Measurements from ENCODE around the gene NEK10.
A peak's percentile ranks its signal among the peaks of the same experiment; 100 is the strongest.

The NEK10 gene

DNA sequence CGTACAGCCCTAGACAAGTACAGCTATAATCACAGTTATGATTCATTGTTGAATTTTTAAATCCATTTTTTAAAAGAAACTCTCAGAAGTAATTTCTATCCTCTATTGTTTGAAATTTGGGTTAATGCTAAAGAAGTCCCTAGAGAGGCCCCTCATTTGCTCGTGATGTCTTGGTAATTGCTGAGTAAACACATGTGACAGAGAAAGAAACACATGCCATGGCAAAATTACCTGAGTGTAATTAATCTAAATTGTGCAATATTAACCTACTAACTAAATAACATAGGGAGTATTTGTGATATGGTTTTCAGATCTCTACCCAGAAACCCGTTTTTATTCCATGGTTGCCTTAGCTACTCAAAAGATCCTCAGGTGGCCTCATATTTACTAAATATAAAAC is 10.8 kb downstream of the NEK10 start:
- TF ChIP-seq, protein P1, sequence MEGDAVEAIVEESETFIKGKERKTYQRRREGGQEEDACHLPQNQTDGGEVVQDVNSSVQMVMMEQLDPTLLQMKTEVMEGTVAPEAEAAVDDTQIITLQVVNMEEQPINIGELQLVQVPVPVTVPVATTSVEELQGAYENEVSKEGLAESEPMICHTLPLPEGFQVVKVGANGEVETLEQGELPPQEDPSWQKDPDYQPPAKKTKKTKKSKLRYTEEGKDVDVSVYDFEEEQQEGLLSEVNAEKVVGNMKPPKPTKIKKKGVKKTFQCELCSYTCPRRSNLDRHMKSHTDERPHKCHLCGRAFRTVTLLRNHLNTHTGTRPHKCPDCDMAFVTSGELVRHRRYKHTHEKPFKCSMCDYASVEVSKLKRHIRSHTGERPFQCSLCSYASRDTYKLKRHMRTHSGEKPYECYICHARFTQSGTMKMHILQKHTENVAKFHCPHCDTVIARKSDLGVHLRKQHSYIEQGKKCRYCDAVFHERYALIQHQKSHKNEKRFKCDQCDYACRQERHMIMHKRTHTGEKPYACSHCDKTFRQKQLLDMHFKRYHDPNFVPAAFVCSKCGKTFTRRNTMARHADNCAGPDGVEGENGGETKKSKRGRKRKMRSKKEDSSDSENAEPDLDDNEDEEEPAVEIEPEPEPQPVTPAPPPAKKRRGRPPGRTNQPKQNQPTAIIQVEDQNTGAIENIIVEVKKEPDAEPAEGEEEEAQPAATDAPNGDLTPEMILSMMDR (IDR thresholded peaks at IDR 0.05; ENCODE audit: low read depth, low read length) = no peak

GRCh38 chr3:27357665-27358258 is 11.4 kb downstream of the NEK10 start:
- no peak for DNase-seq (ENCODE audit: extremely low read depth, low read depth)
- TF ChIP-seq, protein P1 (IDR thresholded peaks at IDR 0.05; ENCODE audit: low read depth, low read length) = peak; percentile 49

More for the DNA sequence above, 10.8 kb downstream of the NEK10 start:
- no peak for DNase-seq (ENCODE audit: extremely low read depth, low read depth)

DNA sequence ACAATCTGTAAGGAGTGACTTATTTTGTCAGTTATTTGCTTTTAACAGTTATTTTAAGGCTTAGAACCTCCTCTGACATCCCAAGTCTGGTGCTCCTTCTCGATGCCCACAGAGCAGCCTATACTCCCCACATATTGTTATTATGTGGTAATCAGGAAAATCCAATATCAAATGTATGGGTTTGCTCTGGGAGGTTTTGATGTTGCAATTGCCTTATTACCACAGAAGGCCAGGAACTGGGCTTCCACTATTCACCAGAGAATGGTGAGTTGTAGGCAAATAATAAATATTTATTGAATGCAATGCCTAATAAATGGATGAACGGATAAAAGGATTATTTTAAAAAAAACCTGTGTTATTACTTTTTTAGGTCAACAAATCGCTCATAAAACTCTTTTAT is 12.2 kb downstream of the NEK10 start:
- no peak for DNase-seq (ENCODE audit: extremely low read depth, low read depth)
- TF ChIP-seq, protein P1 (IDR thresholded peaks at IDR 0.05; ENCODE audit: low read depth, low read length) = no peak

- TF ChIP-seq, protein P1 (IDR thresholded peaks at IDR 0.05; ENCODE audit: low read depth, low read length) = no peak
- DNase-seq (ENCODE audit: extremely low read depth, low read depth) = no peak
Measured at GRCh38 chr3:27354588-27355203, 14.5 kb downstream of the NEK10 start.

DNA sequence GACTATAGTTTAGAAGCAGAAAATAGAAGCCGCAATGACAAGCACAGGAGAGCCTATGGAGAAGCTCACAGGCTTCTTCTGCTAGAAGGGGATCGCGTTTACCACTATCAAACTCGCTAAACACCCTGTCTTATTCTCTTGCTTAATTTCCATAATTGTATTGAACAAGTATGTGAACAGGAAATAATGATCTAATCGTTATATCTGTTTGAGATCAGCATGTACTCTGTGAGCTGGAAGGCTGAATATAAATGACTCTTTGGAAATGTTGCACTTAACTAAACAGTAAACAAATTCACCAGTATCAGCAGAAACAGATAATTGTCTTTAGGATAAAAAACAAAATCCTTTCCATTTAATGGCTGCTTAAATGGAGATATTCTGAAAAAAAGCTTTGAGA is 15.0 kb downstream of the NEK10 start:
- DNase-seq (ENCODE audit: extremely low read depth, low read depth) = no peak
- TF ChIP-seq, protein P1 (IDR thresholded peaks at IDR 0.05; ENCODE audit: low read depth, low read length) = no peak

GRCh38 chr3:27353221-27353620 is 16.0 kb downstream of the NEK10 start:
- TF ChIP-seq, protein P1 (IDR thresholded peaks at IDR 0.05; ENCODE audit: low read depth, low read length) = no peak
- DNase-seq (ENCODE audit: extremely low read depth, low read depth) = no peak

DNA sequence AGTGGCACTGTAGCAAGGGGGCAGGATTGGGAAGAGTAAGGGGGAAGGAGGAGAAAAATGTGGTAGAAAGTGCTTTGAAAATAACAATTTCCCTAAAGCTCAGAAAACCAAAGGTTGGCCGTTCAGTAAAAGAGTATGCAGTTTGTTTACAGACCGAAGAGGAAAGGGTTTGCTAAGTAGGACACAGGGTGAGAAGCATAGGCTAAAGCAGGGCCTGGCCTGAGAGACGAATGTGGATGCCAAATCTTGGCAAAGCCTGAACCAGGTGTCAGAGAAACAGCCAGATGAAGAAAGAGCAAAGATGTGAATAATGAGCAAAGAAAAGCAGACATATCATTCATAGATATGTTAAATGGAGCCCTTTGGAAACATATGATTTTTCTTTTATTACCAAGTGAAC is 17.1 kb downstream of the NEK10 start:
- TF ChIP-seq, protein P1 (IDR thresholded peaks at IDR 0.05; ENCODE audit: low read depth, low read length) = no peak
- DNase-seq (ENCODE audit: extremely low read depth, low read depth) = no peak

Measured in AG09319 (cell line).